HCEC 1CT (cell line): ENCODE results near the gene SLC11A2.
"Not testable (repeated sequence)": the region's sequence is repeated elsewhere in the genome, so short reads cannot be mapped to it uniquely, and the experiment has no call there.

Source experiments
- DNase-seq: peaks from one replicate; pipeline ENCODE4 v3.0.0-alpha.2; 2017

SLC11A2 gene

GRCh38 chr12:51025338-51025835 is 797 bp downstream of the SLC11A2 start:
- DNase-seq, result no peak

DNA sequence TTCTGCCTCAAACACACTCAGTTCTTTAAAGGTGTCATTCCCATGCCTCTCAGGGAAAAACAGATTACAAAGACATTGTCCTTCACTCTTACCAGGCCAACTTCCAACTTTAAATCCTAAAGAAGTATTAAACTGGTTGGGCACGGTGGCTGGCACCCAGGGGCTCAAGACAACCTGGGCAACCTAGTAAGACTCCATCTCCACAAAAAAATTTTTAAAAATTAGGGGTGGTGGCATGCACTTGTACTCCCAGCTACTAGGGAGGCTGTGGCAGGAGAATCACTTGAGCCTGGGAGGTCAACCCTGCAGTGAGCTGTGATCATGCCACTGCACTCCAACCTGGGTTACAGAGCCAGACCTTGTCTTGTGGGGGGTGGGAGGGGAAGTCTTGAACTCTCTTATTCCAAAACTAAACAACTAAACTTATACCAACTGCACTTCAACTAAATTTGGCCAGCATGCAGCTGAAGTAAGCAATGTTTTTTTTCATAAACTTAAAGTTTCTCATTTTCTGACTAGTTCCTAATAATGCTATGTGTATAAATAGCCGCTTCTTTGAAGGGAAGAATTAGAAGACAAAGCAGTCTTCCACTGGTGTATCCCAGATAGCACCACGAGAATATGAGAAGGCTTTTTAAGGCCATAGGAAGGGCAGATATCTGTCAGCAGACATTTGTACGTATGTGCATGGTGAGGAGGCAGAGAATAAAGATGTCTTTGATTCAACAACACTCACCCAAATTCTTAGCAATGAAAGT is 2.4 kb downstream of the SLC11A2 start:
- DNase-seq, result no peak

DNA sequence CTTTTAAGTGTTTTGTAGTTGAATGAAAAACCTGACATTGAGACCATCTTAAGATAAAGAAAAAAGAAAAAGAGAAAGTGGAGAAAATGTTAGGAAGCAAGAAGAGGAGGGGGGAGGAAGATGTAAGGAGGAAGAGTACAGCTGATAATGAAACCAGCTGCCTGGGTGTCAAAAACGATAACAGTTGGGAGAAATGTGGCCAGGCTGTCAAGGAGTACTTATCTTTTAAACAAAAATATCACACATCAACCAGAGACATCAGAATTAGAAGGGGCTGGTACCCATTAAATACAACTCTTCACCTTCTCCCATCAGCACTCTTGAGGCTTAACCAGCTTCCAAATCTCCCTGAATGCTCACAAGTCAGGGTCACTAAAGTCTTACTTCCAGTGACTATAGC is 4.5 kb downstream of the SLC11A2 start:
- DNase-seq, result no peak

DNA sequence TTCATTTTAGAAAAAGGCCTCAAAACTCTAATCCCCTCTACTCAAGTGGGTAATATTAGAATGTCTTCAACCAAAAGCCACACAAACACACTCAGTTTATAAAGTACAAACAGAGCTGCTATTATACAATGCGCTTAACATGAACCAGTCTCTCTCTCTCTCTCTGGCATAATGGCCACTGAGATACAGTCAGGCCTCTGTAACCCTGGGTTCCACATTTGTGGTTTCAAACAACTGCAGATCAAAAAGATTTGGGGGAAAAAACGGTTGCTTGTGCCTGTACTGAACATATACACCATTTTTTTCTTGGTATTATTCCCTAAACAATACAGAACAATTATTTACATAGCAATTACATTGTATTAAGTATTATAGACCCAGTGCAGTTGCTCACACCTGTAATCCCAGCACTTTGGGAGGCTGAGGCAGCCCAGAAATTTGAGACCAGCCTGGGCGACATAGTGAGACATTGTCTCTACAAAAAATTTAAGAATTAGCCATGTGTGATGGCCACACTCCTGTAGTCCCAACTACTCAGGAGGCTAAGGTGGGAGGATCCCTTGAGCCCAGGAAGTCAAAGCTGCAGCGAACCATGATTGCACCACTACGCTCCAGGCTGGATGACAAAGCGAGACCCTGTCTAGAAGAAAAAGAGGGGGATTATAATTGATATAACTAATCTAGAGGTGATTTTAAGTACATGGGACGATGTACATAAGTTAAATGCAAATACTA is 5.6 kb downstream of the SLC11A2 start:
- no peak for DNase-seq

- no peak for DNase-seq
These were observed 6.3 kb downstream of the SLC11A2 start for GRCh38 chr12:51019927-51020326.

DNA sequence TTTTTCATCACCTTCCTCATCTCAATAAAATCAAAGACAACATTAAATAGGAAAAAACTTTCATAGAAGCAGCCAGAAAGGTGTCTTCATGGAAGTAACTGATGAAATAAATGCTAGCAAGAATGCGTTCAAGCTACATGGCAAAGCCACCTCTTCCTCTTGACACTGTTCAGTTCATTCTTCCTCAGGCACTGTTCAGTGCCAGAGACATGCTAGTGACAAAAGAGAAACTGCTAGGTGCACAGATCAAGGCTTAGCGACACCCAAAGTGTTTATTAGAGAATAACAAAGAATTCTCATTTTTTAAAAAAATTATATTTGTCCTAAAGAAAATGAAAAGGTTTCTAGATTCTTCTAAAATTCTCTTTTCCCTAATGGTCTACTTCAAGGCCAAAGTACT is 7.2 kb downstream of the SLC11A2 start:
- DNase-seq, result no peak

DNA sequence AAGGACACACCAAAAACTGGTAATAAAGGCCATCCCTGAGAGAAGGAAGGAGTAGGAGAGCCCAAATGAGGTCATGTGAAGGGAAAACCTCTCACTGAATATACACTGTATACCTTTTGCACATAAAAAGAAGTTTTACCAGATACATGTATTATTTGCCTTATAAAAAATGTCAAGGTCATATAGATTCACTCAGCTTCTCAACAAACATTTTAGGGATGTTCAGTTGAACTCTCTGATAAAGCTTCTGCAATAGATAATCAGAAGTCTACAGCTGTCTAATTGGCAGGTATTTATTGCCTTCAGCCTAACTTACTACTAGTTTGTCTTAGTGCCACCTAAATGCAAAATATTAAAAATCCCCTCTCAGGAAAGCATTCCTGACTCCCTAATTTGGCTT is 8.7 kb downstream of the SLC11A2 start:
- no peak for DNase-seq

DNA sequence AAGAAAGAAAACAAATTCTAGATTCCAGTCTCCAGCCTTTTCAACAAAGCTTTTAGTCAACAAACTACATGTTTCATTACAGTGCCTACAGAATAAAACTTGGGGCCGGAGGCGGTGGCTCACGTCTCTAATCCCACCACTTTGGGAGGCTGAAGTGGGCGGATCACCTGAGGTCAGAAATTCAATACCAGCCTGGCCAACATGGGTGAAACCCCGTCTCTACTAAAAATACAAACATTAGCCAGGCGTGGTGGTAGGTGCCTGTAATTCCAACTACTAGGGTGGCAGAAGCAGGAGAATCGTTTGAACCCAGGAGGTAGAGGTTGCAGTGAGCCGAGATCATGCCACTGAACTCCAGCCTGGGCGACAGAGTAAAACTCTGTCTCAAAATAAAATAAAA is 11.7 kb downstream of the SLC11A2 start:
- not testable (repeated sequence) for DNase-seq

DNA sequence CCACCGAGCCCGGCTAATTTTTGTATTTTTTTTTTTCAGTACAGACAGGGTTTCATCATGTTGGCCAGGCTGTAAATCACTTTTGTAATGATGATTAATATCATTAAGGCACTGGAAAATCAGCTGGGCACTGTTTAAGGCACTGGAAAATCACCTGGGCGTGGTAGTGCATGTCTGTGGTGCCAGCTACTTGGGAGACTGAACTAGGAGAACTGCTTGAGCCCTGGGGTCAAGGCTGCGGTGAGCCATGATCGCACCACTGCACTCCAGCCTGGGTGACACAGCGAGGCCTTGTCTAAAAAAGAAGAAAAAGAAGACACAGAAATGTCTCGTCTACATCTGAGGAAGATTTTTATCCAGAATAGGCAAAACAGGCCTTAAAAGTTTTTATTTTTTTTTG is 12.7 kb downstream of the SLC11A2 start:
- no peak for DNase-seq

- no peak for DNase-seq
These were observed 13.5 kb downstream of the SLC11A2 start for GRCh38 chr12:51012570-51013236.

DNA sequence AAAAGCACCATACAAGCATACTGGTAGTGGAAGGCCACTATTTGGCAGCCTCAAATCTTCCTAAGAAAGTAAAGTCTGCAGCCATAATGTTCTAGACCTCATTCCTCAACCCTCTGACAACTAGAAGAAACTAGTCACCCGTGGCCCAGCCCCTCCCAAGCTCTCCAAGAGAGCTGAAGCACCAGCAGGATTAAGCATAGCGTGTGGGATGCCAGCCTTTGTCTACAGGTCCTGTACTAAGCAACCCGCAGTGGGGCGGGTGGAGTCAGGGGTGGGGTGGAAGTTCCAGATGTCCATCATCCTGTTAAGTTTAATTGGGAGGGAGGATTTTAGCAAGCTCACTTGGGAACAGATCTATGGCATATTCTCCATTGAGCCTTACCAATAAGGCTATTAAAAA is 14.2 kb downstream of the SLC11A2 start:
- no peak for DNase-seq

DNA sequence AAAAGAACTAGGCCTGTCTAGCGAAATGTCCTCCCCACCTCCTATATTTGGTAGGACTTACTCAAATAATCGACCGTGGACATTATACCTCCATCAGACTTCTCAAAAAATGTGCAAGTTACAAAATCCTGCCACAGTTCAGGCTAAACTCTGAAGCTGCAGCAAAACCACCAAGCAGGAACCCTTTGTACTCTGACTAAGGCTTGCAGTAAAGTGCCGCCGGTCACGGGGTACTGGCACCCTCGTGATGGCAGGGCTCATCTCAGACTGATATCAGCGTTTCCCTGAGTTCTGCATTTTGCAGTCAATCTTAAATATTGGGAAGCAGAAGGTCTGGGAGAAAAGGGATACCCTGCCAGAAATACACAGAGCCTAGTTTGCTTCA is 17.1 kb downstream of the SLC11A2 start:
- DNase-seq, result no peak

DNA sequence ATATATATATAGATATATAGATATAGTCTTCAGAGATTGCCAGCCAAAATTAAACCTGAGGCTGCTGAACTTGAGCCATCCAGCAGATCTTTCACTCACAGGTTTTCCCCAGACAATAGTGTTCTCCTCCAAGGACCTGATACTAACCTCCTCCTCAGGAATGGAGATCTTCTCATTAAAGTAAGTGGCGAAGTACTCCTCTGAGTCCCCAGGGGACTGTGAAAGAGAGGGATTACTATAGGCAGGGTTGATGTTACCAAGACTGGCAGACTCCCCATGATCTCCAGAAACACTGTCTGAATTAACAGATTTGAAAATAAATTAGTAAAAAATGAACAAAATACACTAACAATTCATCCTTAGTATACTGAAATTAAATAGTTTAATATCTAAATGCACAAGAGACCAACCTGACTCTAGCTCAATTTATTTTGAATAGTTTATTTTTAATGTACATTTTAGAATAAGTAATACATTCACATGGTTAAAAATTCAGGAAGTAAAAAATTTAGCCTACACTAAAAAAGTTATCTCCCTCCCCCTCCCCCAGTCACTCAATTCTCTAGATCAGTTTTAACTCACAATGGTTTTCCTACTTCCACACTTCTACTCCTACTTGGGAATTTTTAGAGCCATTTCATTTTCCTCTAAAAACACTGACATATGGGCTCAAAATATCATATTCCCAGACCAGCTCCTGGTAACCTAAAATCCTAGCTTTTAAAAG is 17.7 kb downstream of the SLC11A2 start:
- DNase-seq, result no peak

- DNase-seq, result no peak
These were observed 20.5 kb downstream of the SLC11A2 start for GRCh38 chr12:51005671-51006070.

- no peak for DNase-seq
These were observed 21.2 kb downstream of the SLC11A2 start for GRCh38 chr12:51005030-51005429.

- no peak for DNase-seq
These were observed 21.7 kb downstream of the SLC11A2 start for GRCh38 chr12:51004504-51004903.

GRCh38 chr12:51001799-51002198 is 24.4 kb downstream of the SLC11A2 start:
- DNase-seq, result no peak

DNA sequence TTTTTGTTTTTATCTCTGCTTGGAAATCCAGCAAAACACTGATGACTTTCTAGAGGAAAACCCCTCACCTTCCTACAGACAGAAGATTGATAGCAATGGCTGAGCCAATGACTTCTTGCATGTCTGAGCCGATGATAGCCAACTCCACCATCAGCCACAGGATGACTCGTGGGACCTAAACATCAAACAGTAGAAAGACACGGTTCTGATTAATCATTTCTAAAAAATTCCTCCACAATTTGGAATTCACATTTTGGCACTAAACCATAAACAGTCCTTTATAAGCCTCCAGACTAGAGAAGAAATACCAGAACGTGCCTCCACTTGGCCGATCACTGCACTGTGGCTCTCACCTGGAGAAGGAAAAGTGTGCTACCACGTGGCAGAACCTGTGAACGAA is 25.9 kb downstream of the SLC11A2 start:
- peak; percentile 42 for DNase-seq

GRCh38 chr12:50999093-50999492 is 27.1 kb downstream of the SLC11A2 start:
- no peak for DNase-seq

GRCh38 chr12:50992819-50993218 is 33.4 kb downstream of the SLC11A2 start:
- no peak for DNase-seq

DNA sequence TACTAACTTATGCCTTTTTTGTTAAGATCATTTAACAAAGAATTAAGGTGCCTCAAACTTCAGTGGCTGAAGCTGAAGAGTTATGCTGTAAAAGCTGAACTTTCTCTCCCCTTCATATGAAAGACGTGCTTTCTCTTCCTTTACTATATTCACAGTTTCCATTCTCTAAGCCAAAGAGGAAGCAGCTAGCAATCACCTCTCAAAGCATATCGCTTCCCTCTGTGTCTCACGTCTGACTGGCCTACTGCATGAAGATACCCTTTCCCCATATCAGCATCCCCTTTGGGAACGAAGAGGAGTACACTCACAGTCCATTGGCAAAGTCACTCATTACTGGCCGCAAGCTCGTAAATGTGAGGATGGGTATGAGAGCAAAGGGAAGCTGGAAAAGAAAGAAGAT is 34.9 kb downstream of the SLC11A2 start:
- no peak for DNase-seq

- no peak for DNase-seq
These were observed 35.4 kb downstream of the SLC11A2 start for GRCh38 chr12:50990791-50991190.

DNA sequence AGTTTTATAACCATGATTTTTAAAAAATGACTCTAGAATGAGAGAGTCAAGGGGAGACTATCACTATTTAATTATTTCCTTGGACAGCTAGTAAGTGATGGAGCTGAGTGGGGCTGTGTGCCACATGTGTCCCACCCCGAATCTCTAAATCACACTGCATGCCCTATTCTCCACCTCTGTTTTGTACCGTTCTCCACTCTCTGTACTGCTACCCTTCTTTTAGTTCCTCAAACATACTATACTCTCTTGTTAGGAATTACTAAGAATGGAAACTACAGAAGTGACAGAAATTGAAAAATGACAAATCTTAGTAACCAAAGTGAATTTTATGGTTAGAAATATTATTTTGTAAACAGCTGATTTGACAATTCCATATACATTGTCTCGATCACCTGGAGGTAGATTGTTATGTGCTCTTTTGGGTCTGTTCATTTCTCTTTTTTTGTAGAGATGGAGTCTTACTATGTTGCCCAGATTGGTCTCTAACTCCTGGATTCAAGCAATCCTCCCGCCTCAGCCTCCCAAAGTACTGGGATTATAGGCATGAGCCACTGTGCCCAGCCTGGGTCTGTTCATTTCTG is 35.9 kb downstream of the SLC11A2 start:
- no peak for DNase-seq
